Muscle of arm (tissue), 14 donors: ENCODE results near the gene FAHD1. TPM values are rescaled to one million over a fixed set of nuclear protein-coding genes. Genes with fewer than 3 reads are reported as not detected.

Source experiments
- DNase-seq: peaks from one replicate; pipeline ENCODE4 v3.0.0-alpha.2; 2013
- long read RNA-seq, 11 donors: transcript quantifications; one replicate each; lab custom pipeline, GENCODE V29; 2026
- polyA plus RNA-seq, 12 donors: library from polyadenylated mRNA; unstranded; fragments of 120-200 nt; gene quantifications; one replicate each; pipeline ENCODE4 v1.2.1, GENCODE V29; 2013; ENCODE audit not compliant: insufficient read length in 12 of 12

The FAHD1 gene
- 10 to 100 TPM in 11 of 12 donors, not detected in 1; 13.6 to 24.4 (median 18.0) TPM for polyA plus RNA-seq
- long read RNA-seq, donor 1, transcript FAHD1-203 (1 exons, 1,974 nt), result major isoform, 78 of 172 reads
- long read RNA-seq, donor 1, partial matches to known transcripts, result 71 of 172 reads
- long read RNA-seq, donor 1, other reads (novel, unspliced or antisense), result 23 of 172 reads
- long read RNA-seq, donor 2, transcript FAHD1-203 (1 exons, 1,974 nt), result major isoform, 41 of 43 reads
- long read RNA-seq, donor 2, partial matches to known transcripts, result 0 of 43 reads
- long read RNA-seq, donor 2, other reads (novel, unspliced or antisense), result 0 of 43 reads
- long read RNA-seq, donor 3, transcript FAHD1-203 (1 exons, 1,974 nt), result major isoform, 15 of 15 reads
- long read RNA-seq, donor 3, partial matches to known transcripts, result 0 of 15 reads
- long read RNA-seq, donor 3, other reads (novel, unspliced or antisense), result 0 of 15 reads
- long read RNA-seq, donor 4, transcript FAHD1-203 (1 exons, 1,974 nt), result major isoform, 9 of 9 reads
- long read RNA-seq, donor 4, partial matches to known transcripts, result 0 of 9 reads
- long read RNA-seq, donor 4, other reads (novel, unspliced or antisense), result 0 of 9 reads
- long read RNA-seq, donor 5, transcript FAHD1-203 (1 exons, 1,974 nt), result major isoform, 31 of 31 reads
- long read RNA-seq, donor 5, partial matches to known transcripts, result 0 of 31 reads
- long read RNA-seq, donor 5, other reads (novel, unspliced or antisense), result 0 of 31 reads
- long read RNA-seq, donor 6, transcript FAHD1-203 (1 exons, 1,974 nt), result major isoform, 6 of 6 reads
- long read RNA-seq, donor 6, partial matches to known transcripts, result 0 of 6 reads
- long read RNA-seq, donor 6, other reads (novel, unspliced or antisense), result 0 of 6 reads
- long read RNA-seq, donor 7, transcript FAHD1-203 (1 exons, 1,974 nt), result major isoform, 15 of 3,016 reads
- long read RNA-seq, donor 7, partial matches to known transcripts, result 2,095 of 3,016 reads
- long read RNA-seq, donor 7, other reads (novel, unspliced or antisense), result 905 of 3,016 reads
- long read RNA-seq, donor 8, transcript FAHD1-203 (1 exons, 1,974 nt), result major isoform, 30 of 31 reads
- long read RNA-seq, donor 8, partial matches to known transcripts, result 0 of 31 reads
- long read RNA-seq, donor 8, other reads (novel, unspliced or antisense), result 0 of 31 reads
- long read RNA-seq, donor 9, transcript FAHD1-203 (1 exons, 1,974 nt), result major isoform, 22 of 22 reads
- long read RNA-seq, donor 9, partial matches to known transcripts, result 0 of 22 reads
- long read RNA-seq, donor 9, other reads (novel, unspliced or antisense), result 0 of 22 reads
- long read RNA-seq, donor 10, transcript FAHD1-203 (1 exons, 1,974 nt), result major isoform, 15 of 17 reads
- long read RNA-seq, donor 10, partial matches to known transcripts, result 0 of 17 reads
- long read RNA-seq, donor 10, other reads (novel, unspliced or antisense), result 0 of 17 reads
- long read RNA-seq, donor 11, transcript FAHD1-203 (1 exons, 1,974 nt), result major isoform, 21 of 9,360 reads
- long read RNA-seq, donor 11, partial matches to known transcripts, result 8,964 of 9,360 reads
- long read RNA-seq, donor 11, other reads (novel, unspliced or antisense), result 374 of 9,360 reads

DNA sequence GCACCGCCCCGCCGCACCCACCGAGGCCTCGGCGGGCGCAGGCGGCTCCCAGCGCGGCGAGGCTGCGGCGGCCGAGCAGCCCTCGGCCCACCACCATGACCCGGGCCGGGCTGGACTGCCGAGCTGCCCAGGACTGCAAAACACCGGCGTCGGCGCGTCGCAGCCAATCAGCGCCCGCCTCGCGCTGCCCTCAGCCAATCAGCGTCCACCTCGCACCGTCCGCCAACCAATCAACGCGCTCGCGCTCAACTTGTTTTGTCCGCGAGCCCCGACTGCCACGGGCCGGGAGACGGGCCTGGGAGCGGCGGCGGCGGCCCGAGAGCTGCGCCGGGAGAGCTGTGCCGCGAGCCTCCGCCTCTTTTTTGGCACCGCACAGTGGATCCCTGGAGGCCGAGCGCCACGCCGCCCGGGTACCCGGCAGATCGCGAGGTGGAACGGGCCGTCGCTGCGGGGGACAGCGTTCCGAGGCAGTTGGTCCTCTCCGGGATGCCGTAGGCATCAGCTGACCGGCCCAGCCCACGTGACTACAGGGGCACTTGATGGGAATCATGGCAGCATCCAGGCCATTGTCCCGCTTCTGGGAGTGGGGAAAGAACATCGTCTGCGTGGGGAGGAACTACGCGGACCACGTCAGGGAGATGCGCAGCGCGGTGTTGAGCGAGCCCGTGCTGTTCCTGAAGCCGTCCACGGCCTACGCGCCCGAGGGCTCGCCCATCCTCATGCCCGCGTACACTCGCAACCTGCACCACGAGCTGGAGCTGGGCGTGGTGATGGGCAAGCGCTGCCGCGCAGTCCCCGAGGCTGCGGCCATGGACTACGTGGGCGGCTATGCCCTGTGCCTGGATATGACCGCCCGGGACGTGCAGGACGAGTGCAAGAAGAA is at the start of gene FAHD1, which contains the start of gene HAGH:
Gene FAHD1, plus strand, starts transcription at position 516 of the 883 bp plus-strand sequence. Its CDS starts 33 bp downstream, at position 549.
Gene HAGH, minus strand, starts transcription at position 135 of the 883 bp plus-strand sequence. Its CDS starts 38 bp downstream, at position 97.
- peak; percentile 96 for DNase-seq

DNA sequence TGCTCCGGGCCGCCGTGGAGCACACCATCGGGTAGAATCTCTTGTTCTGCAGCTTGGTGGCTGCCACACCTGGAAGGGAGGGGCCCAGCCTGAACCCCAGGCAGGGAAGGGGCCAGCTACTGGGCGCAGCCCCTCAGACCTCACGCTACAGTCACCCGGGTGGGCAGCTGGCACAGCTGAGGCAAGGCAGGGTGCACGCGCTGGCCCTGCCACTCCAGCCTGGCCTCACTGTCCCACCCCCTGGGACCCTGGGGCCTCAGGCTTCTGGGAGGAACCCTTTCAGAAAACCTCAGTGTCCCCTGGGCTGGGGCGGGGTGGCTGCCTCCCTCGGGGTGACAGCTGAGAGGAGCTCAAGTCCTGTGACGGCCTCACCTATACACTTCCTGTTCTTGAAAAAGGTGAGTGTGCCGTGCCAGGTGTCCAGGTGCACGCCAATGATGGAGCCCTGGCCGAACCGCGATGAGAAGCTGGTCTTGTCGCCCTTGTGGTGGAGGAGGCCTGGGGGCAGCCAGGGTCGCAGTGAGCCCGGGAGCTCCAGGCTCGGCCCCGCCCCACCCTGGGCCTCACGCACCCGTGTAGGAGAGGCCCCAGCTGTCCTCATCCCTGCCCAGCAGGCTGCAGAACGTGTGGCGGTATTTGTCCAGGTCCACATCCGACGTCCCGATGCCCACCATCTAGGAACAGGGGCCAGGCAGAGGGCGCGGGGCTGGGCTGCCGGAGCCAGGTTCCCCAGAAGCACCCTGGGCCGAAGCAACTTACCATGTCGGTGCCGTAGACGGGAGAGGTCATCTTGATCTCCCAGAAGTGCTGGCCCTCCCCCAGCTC is 49.4 kb upstream of the FAHD1 start:
- DNase-seq, result no peak

DNA sequence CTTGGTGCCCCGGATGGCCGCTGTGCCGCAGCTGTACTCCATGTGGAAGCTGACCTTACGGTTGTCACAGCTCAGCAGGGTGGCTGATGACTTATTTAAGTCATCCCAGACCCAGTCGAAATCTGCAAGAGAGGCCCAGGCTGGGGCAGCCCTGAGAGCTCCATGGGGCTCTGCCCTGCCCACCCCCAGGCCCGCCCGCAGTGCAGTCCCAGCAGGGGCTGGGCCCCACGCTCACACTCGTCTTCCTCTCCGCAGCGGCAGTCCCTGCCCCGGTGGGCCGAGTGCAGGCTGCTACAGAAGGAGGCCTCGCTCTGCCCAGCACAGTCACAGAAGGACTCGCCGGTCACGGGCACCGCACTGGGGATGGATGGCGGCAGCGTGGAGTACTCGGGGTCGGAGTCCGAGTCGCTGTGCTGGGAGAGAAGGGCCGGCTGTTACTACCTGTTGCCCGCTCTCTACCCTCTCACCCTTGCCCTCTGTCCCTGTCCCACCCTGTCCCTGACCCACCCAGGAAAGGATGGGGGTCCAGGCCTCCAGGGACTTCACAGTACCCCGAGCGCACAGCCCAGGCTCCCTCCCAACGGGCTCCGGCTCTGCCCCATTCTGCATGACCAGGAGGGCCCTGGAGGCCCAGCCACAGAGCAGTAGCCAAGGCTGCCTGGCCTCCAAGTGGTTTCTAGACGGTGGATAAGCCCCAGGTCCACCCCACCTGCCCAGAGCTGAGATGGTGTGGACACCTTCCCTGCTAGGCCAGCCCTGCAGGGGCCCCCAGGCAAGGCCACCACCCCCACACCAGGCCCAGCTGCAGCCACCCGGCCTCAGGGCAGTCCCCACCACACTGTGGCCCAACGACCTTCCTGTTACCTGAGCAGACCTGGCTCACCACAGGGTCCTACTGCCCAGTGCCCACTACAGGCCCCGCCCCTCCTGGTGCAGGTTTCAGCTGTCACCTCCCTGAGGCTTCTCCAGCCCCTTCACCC is 48.5 kb upstream of the FAHD1 start:
- DNase-seq, result no peak

DNA sequence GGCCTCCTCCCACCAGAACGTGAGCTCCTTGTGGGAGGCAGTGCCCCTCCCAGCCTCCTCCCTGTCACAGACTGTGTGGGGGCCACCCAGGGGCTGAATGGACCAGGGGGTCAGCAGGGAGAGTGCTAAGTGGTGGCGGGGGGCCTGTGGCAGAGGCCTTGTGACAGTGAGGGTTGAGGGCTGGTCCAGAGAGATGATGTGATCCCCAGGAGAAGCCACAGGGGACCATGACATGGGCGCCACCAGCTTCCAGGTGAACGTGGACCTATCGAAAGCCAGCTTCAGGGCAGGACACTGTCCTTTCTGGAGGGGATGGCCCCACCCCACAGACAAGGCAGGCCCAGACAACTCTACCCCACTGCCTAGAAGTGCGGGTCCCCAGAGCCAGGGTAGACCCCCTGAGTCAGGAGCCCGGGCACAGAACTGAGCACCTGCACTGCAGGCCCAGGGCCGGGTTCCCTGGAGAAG is 47.7 kb upstream of the FAHD1 start:
- DNase-seq, result no peak

DNA sequence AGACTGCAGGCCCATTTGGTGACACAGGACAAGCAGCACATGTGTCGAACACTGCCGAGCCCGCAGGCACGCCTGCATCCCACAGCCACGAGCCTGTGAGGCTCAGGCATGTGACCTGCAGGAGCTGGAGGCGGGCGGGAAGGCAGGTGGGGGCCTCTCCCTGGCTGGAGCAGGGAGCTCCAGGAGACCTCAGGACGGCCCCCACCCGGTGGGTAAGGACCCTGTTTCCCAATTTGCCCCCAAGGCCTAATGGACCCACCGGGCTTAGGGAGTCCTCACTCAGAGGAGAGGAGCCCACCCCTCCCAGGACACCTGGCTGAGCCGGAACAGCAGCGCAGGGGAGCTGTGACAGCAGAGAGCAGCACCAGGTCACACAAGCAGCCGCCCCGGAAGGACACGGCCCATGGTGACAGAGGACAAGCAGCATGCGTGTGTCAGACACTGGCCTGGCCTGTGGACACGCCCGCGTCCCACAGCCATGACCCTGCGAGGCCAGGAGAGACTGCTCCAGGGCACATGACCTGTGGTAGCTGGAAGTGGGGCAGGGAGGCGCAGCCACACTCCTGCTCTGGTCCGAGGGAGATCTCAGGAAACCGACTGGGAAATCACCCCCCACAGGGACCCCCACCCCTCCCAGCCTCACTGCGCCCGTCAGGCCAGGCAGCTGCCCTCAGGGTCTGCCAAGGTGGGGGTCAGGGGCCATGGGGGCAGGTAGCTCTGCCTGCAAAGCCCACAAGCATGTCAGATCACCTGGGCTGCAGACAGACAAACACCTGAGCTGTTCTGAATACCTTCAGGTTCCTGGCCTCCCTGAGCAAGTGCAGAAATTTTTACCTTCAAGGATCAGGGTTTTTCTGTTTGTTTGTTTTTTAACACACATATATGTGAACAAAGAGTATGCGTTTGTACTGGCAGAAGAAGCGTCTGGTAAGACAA is 47.0 kb upstream of the FAHD1 start:
- DNase-seq, result no peak

DNA sequence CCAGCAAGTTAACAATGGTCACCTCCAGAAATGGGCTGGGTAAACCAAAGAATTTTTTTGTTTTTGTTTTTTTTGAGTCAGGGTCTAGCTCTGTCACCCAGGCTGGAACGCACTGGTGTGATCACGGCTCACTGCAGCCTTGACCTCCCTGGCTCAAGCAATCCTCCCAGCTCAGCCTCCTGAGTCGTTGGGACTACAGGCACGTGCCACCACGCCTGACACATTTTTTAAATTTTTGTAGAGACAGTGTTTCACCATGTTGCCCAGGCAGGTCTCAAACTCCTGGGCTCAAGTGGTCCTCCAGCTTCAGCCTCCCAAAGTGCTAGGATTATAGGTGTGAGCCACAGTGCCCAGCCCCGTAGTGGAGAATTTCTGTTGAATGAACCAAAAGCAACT is 46.3 kb upstream of the FAHD1 start:
- DNase-seq, result no peak

DNA sequence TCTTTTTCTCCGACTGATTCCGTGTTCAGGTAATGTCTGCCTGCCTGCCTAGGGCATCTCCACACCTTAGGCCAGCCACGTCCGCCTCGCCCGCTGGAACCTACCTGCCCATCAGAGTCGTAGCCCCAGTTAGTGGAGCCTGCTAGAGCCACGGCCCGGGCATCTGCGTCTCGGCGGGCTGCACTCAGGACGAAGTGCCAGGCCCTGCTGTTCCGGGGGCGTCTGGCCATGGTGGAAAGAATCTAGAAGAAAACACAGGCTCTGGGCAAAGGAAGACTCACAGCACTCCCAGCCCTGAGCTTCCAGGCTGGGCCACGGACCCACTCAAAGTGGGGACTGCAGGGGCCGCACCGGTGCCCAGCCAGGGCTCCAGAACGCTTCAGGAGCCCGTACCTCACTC is 45.8 kb upstream of the FAHD1 start:
- DNase-seq, result no peak

DNA sequence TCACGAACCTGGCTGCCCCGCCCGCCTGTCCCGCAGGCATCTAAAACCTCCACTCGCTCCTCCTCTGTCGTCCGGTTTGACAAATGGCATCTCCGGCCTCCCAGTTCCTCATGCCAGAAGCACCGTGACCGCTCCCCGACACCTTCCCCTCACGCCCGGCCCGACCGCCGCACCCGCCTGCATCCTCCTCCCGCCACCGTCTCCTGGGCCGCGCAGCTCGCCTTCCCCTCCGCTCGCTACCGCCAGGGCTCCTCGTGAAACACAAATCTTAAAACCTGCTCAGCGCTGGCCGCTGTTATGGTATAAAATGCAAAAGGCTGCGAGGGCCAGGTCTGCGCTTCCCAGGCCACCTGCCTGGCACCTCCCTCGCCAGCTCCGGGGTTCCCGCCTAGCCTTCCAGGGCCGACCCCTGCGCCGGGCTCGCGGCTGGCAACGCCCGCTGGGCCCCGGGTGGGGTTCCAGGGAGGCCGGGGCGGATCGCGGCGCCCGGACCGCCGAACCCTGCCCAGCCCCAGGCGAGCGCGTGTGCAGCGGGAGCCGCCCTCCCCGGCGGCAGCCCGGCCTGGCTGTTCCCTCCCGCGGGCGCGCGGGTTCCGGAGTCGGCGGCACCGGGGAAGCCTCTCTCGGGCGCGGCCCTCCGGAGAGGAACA is 45.1 kb upstream of the FAHD1 start:
- DNase-seq, result no peak

DNA sequence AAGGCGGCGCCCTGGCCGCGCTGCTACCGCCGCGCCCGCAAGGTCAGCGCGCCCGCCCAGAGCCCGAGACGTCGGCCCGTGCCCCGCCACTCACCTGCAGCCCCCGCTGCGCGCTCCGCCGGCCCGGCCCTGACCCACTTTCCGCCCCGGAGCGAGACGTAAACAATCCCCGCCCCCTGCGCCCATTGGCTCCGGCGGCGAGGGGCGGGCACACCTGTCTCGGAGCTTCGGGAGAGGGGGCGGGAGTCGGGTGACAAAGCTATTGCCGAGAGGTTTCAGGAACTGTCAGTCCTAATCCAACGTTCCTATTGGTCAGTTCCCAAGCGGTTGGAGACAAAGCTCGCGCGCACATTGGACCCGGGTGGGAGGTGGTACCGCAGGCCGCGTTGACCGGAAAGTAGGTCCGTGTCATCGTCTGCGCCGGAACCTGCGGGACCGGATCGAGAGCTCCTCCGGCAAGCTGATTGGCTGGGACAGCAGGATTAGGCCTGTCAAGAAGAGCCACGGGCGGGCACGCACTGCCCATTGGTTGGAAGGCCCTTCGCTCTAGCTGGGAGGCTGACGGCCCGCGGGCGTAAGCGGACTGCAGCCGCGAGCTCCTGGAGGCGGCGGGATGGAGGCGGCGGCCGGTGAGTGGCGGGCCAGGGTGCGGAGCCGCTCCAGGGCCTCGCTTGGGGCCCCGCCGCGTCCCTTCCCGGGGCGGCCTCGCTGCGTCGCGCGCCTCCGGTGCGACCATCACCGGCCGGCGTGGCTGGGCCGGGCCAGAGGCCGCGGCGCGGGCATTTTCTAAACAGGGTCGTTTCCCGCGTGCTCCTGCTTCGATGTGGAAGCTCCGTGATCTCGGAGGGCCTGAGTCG is 44.4 kb upstream of the FAHD1 start, which contains the start of the genes NUBP2 and SPSB3:
Gene NUBP2, plus strand, starts transcription at position 553 of the 857 bp plus-strand sequence. Its CDS starts 61 bp downstream, at position 614.
Gene SPSB3, minus strand, starts transcription at position 164 of the 857 bp plus-strand sequence. CDS start 1,088 bp downstream, outside the sequence.
- DNase-seq, result peak; percentile 100

DNA sequence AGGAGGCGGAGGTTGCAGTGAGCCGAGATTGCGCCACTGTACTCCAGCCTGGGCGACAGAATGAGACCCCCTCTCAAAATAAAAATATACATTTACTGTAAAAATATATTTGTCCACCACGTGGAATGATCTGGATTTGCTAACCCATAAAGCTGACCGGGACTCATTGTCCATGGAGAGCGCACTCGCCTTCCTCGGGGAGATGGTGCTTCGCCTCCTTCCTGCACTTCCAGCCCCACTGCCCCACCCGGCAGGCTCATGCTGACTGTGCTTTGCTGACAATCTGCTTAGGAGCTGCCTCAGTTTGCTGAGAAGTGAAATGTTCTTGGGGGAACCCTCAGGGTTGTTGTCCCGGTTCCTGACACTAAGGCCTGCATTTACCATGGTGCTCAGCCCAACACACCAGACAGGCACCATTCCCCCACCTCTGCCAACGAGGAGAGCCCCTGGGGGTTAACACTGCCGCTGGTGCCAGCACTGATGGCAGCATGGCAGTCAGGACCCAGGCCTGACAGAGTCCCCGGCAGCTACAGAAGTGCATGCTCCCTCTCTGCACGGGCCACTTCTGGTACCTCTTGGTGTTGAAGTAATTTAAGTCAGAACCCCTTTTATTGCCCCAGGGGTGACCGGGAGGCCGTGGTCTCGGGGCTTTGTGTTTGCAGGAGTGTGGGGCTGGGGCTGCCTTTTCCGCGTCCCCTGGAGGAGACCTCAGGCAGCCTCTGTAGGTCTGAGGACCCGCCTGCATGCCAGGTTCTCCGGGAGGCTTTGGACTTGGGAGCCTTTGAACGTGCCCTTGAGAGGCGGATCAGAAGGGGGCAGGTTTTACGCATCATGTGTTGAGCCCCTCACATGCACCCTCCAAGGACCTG is 41.8 kb upstream of the FAHD1 start:
- DNase-seq, result no peak

DNA sequence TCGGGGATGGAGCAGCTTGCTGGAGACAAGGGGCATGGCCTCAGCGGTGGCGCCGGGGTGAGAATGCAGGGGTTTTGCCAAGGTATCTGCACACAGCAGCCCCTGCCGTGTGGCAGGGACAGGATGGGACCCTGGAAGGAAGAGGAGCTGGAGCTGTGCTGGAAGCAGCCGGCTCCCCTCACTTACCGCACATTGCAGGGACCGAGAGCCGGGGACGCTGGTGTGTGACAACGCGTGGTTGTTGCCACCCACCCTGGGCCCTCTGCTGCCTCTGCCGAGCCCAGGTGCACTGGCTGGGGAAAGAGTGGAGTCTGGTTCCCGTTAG is 41.2 kb upstream of the FAHD1 start:
- DNase-seq, result no peak

DNA sequence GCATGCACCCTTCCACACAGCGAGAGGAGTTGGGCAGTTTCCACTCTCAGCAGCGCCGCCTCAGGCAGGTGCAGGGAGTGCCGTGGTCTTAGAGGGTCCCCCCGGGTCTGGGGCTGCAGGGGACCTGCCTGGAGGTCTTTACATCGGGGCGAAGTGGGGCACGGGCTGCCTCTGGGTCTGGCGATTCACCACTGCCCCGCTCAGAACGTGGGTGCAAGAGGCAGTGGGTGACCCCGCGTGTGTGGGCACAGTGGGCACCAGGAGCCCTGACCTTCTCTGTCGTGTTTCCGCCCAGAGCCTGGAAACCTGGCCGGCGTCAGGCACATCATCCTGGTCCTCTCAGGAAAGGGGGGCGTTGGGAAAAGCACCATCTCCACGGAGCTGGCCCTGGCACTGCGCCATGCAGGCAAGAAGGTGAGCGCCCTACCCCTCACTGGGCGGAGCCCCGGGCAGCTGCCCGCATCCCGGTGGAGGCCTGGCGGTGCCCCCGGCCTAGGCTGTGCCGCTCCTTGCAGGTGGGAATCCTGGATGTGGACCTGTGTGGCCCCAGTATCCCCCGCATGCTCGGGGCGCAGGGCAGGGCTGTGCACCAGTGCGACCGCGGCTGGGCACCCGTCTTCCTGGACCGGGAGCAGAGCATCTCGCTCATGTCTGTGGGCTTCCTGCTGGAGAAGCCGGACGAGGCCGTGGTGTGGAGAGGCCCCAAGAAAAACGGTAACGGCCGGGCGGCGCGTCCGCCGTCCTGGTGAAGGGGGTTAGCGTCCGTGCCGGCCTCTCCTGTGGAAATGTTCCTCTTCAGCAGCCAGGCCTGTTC is 40.6 kb upstream of the FAHD1 start:
- DNase-seq, result no peak

DNA sequence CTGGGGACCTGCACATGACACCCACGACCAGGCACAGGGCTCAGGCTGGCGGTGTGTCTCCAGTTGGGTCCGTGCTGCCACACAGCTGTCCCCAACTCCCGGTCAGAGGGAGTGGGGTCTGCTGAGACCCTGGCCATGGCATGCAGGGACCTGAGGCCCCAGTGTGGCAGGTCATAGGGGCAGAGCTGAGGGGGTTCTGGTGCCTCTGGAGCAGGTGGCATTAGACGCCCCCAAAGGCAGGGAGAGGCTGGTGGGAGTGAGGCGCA is 40.0 kb upstream of the FAHD1 start:
- DNase-seq, result no peak
